ENCODE data around the gene TRIO. TPM values are rescaled to one million over a fixed set of nuclear protein-coding genes. Genes with fewer than 3 reads are reported as not detected.

The TRIO gene
- total and polyA plus RNA-seq, 10 of the 15 experiments (the other 5 are each of a cell fraction or from before 2014, with no cell fraction given), result 5.1 to 96.4 (median 44.6) TPM

DNA sequence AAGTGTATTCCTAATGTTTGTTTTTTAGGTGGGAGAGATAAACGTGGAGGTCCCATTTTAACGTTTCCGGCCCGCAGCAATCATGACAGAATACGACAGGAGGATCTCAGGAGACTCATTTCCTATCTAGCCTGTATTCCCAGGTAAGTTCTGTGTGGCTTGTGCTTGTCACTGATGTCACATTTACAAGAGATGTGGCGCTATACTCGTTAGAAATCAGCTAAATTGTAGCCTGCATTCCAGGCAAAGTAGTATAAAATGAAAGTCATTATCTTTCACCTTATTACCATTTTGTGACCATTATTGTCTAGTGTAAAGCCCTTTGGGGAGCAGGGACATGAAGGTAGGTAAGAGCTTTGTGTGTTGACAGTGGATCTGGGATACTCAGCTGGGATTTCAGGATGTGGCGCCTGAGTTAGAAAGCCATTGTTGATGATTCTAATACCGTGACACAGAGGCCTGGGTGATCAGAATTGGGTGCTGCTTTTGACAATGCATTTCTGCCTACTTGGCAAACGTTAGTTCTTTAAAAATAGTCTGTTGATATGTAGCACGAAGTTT is 137.2 kb downstream of the TRIO start:
- SMC1A ChIA-PET (ENCODE audit: uncharacterized antibody, unreplicated experiment), result interaction anchor here (0.9 to 2.2 kb wide), 7 partner anchors 11 to 135 kb away, joined by 3 to 18 read pairs (median 4); no protein-coding TSS in a partner anchor
- CTCF ChIA-PET, result interaction anchor here (0.8 to 8.7 kb wide), 4 partner anchors 10 to 172 kb away, joined by 3 to 56 read pairs (median 3); no protein-coding TSS in a partner anchor
- Histone ChIP-seq H3K4me2 (ENCODE audit: control insufficient read depth, insufficient read depth) (no peak overlapping the region), H3K36me3 (ENCODE audit: control insufficient read depth in 2 of 2, insufficient read depth in 2 of 2, low read length in 1 of 2) (peaks cover 6 to 21% of the 10 kb centered on the region in 2 experiments), H2AFZ (ENCODE audit: control insufficient read depth, low read depth, low read length) (no peak overlapping the region), H3K9ac (ENCODE audit: control insufficient read depth, insufficient read depth, low read length) (no peak overlapping the region), H4K20me1 (ENCODE audit: control insufficient read depth, insufficient read depth) (no peaks in the 10 kb centered on the region), H3K27ac (ENCODE audit: control insufficient read depth, insufficient read depth) (no peak overlapping the region), H3K27me3 (replicated peaks in 1 of 2; ENCODE audit: control insufficient read depth in 2 of 2, insufficient read depth in 2 of 2, low read length in 1 of 2) (no peaks in the 10 kb centered on the region), H3K79me2 (ENCODE audit: control insufficient read depth, insufficient read depth, low read length) (peaks cover 13% of the 10 kb centered on the region), H3K4me1 (ENCODE audit: control insufficient read depth, insufficient read depth, low read length) (peaks cover 7% of the 10 kb centered on the region), H3K4me3 (no peak overlapping the region), H3K9me3 (replicated peaks; ENCODE audit: control insufficient read depth, insufficient read depth, low read length) (no peaks in the 10 kb centered on the region)
- DNase-seq (ENCODE audit: low read depth, low spot score) (no peak), ATAC-seq (no peak), FAIRE-seq (no peak)
- POLR2A ChIA-PET, result interaction anchor here (1.0 kb wide), 1 partner anchor 131 kb away, joined by 5 read pairs; no protein-coding TSS in a partner anchor
- intact Hi-C loops (cut with micrococcal nuclease; ENCODE audit: unreplicated experiment), result no loop called here
- in situ Hi-C loops (cut with MboI), result loop anchor here (5.0 kb wide), 1 partner anchor 293 kb away; no protein-coding TSS in a partner anchor
- no peak for TF ChIP-seq RCOR1 (conservative IDR thresholded peaks at IDR 0.05; ENCODE audit: low read depth, low read length)
- BruUV-seq (replicated peaks), result no TSS peak
- 95% methylated on average over 11 of the region's 11 CpGs for WGBS (ENCODE audit: insufficient coverage, insufficient replicate concordance, low lambda C conversion rate, missing lambda C conversion rate)
- RAD21 ChIA-PET (ENCODE audit: unreplicated experiment), result interaction anchor here (0.8 to 1.1 kb wide), 2 partner anchors 10 to 72 kb away, joined by 3 to 4 read pairs; no protein-coding TSS in a partner anchor

DNA sequence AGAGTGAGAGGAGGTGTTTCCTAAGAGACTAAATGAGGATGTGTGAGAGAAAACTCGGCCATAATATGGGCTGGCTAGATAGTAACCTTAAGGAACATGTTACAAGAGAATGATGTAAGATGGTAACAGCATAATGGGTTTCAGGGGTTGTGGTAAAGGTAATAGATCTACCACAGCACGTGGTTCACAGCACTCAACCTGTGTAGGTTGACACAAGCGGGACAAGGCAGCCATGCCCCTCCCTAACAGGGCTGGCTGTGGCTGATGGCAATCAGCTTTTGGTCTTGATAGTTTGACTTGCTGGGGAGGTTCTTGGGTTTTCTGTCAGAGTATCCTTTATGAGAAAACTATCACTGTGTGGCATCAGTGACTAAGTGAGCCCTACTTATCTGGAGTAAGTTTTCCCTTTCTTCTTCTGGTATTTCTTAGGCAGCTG is 138.6 kb downstream of the TRIO start:
- ChIA-PET RAD21 (ENCODE audit: unreplicated experiment) (interaction anchor here (0.6 to 1.2 kb wide), 7 partner anchors 14 to 188 kb away, joined by 3 read pairs; no protein-coding TSS in a partner anchor), CTCF (interaction anchor here (0.6 to 8.7 kb wide), 2 partner anchors 12 to 17 kb away, joined by 3 to 56 read pairs; no protein-coding TSS in a partner anchor), POLR2A (interaction anchor here (0.8 kb wide), 1 partner anchor 70 kb away, joined by 3 read pairs; no protein-coding TSS in a partner anchor), SMC1A (ENCODE audit: uncharacterized antibody, unreplicated experiment) (interaction anchor here (1.0 to 1.1 kb wide), 2 partner anchors 73 to 173 kb away, joined by 3 to 4 read pairs; no protein-coding TSS in a partner anchor)
- Histone ChIP-seq H3K36me3 (ENCODE audit: control insufficient read depth in 2 of 2, insufficient read depth in 2 of 2, low read length in 1 of 2) (peaks cover 6 to 21% of the 10 kb centered on the region in 2 experiments), H3K79me2 (ENCODE audit: control insufficient read depth, insufficient read depth, low read length) (peaks cover 12% of the 10 kb centered on the region), H4K20me1 (ENCODE audit: control insufficient read depth, insufficient read depth) (no peaks in the 10 kb centered on the region), H2AFZ (ENCODE audit: control insufficient read depth, low read depth, low read length) (no peak overlapping the region), H3K27ac (ENCODE audit: control insufficient read depth, insufficient read depth) (no peak overlapping the region), H3K27me3 (replicated peaks in 1 of 2; ENCODE audit: control insufficient read depth in 2 of 2, insufficient read depth in 2 of 2, low read length in 1 of 2) (no peaks in the 10 kb centered on the region), H3K4me2 (ENCODE audit: control insufficient read depth, insufficient read depth) (no peak overlapping the region), H3K4me3 (no peak overlapping the region), H3K4me1 (ENCODE audit: control insufficient read depth, insufficient read depth, low read length) (peaks cover 14% of the 10 kb centered on the region), H3K9ac (ENCODE audit: control insufficient read depth, insufficient read depth, low read length) (no peak overlapping the region), H3K9me3 (replicated peaks; ENCODE audit: control insufficient read depth, insufficient read depth, low read length) (no peaks in the 10 kb centered on the region)
- ATAC-seq (peak; percentile 88), FAIRE-seq (no peak), DNase-seq (ENCODE audit: low read depth, low spot score) (no peak)
- no TSS peak for BruUV-seq (replicated peaks)
- intact Hi-C loops (cut with micrococcal nuclease; ENCODE audit: unreplicated experiment), result no loop called here
- 41% methylated on average over 3 of the region's 3 CpGs for WGBS (ENCODE audit: insufficient coverage, insufficient replicate concordance, low lambda C conversion rate, missing lambda C conversion rate)
- in situ Hi-C loops (cut with MboI), result loop anchor here (5.0 kb wide), 1 partner anchor 294 kb away; no protein-coding TSS in a partner anchor
- peak; percentile 78 for TF ChIP-seq RAD51 (IDR thresholded peaks at IDR 0.05)
- peak; percentile 31 to 45; a peak in 2 of 4 replicates for TF ChIP-seq IKZF2 (IDR thresholded peaks at IDR 0.05)
- TF ChIP-seq, protein P1, sequence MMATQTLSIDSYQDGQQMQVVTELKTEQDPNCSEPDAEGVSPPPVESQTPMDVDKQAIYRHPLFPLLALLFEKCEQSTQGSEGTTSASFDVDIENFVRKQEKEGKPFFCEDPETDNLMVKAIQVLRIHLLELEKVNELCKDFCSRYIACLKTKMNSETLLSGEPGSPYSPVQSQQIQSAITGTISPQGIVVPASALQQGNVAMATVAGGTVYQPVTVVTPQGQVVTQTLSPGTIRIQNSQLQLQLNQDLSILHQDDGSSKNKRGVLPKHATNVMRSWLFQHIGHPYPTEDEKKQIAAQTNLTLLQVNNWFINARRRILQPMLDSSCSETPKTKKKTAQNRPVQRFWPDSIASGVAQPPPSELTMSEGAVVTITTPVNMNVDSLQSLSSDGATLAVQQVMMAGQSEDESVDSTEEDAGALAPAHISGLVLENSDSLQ (IDR thresholded peaks at IDR 0.05), result peak; percentile 45; the same call in 1 of the 2 replicates
- peak; percentile 9; the same call in 1 of the 2 replicates for TF ChIP-seq BCL11A (IDR thresholded peaks at IDR 0.05; ENCODE audit: low read depth, low read length)
- TF ChIP-seq MTA2 (IDR thresholded peaks at IDR 0.05; ENCODE audit: low read depth), result peak; percentile 80
- 0 out of 2 replicates have a peak, but pooled peaks have one; percentile 9 for TF ChIP-seq PAX5 (IDR thresholded peaks at IDR 0.05; ENCODE audit: borderline replicate concordance, low read depth, low read length)
- TF ChIP-seq MEF2B (IDR thresholded peaks at IDR 0.05; ENCODE audit: partially characterized antibody, poor library complexity, severe bottlenecking), result peak; percentile 45
- TF ChIP-seq NFYB (IDR thresholded peaks at IDR 0.05; ENCODE audit: insufficient read depth, low read depth, low read length), result no peak
- TF ChIP-seq NBN (IDR thresholded peaks at IDR 0.05), result peak; percentile 56; the same call in 1 of the 2 replicates
- 0 out of 2 replicates have a peak, but pooled peaks have one; percentile 24 for TF ChIP-seq NR2F1 (conservative IDR thresholded peaks at IDR 0.05)
- TF ChIP-seq DPF2 (IDR thresholded peaks at IDR 0.05), result peak; percentile 54; the same call in 1 of the 2 replicates
- no peak for TF ChIP-seq RFX5 (IDR thresholded peaks at IDR 0.05; ENCODE audit: low read depth, low read length)
- TF ChIP-seq TBL1XR1 (IDR thresholded peaks at IDR 0.05; ENCODE audit: low read depth, low read length), result no peak
- peak in 1 of 2 experiments; percentile 47; a peak in 1 of 4 replicates for TF ChIP-seq SRF (IDR thresholded peaks at IDR 0.05; ENCODE audit: low read depth in 2 of 2, low read length in 2 of 2)
- peak; percentile 82 for TF ChIP-seq RUNX3 (IDR thresholded peaks at IDR 0.05; ENCODE audit: low read length)
